Measurements from ENCODE around the gene OR52B6.
"Not testable (repeated sequence)": the region's sequence is repeated elsewhere in the genome, so short reads cannot be mapped to it uniquely, and the experiment has no call there.

The OR52B6 gene

GRCh38 chr11:5580577-5580976 lies at the start of gene OR52B6:
OR52B6 (plus strand) TSS chr11:5580877; CDS start chr11:5580877, 0 bp downstream.
- DNase-seq (ENCODE audit: low read depth in 4 of 4, low spot score in 1 of 4), result no peak

GRCh38 chr11:5531053-5531831 lies 49.4 kb upstream of the OR52B6 start:
- DNase-seq (ENCODE audit: low read depth in 4 of 4, low spot score in 1 of 4), result no peak

GRCh38 chr11:5534046-5534445 lies 46.6 kb upstream of the OR52B6 start:
- no peak for DNase-seq (ENCODE audit: low read depth in 4 of 4, low spot score in 1 of 4)

- no peak for DNase-seq (ENCODE audit: low read depth in 4 of 4, low spot score in 1 of 4)
Observed at GRCh38 chr11:5536482-5536881, 44.2 kb upstream of the OR52B6 start.

GRCh38 chr11:5541427-5541826 lies 39.2 kb upstream of the OR52B6 start:
- no peak for DNase-seq (ENCODE audit: low read depth in 4 of 4, low spot score in 1 of 4)

- DNase-seq (ENCODE audit: low read depth in 4 of 4, low spot score in 1 of 4), result no peak
Observed at GRCh38 chr11:5546457-5546856, 34.2 kb upstream of the OR52B6 start.

- no peak for DNase-seq (ENCODE audit: low read depth in 4 of 4, low spot score in 1 of 4)
Observed at GRCh38 chr11:5547982-5548381, 32.7 kb upstream of the OR52B6 start.

- no peak for DNase-seq (ENCODE audit: low read depth in 4 of 4, low spot score in 1 of 4)
Observed at GRCh38 chr11:5548440-5548839, 32.2 kb upstream of the OR52B6 start, which contains the start of gene OR52H1. OR52H1 (minus strand) TSS chr11:5548540; CDS start chr11:5545505, 3,035 bp downstream.

- no peak for DNase-seq (ENCODE audit: low read depth in 4 of 4, low spot score in 1 of 4)
Observed at GRCh38 chr11:5550440-5551095, 30.1 kb upstream of the OR52B6 start.

GRCh38 chr11:5553343-5553742 lies 27.3 kb upstream of the OR52B6 start:
- DNase-seq (ENCODE audit: low read depth in 4 of 4, low spot score in 1 of 4), result no peak

GRCh38 chr11:5556596-5557188 lies 24.0 kb upstream of the OR52B6 start:
- DNase-seq (ENCODE audit: low read depth in 4 of 4, low spot score in 1 of 4), result no peak

GRCh38 chr11:5557751-5558150 lies 22.9 kb upstream of the OR52B6 start:
- no peak for DNase-seq (ENCODE audit: low read depth in 4 of 4, low spot score in 1 of 4)

GRCh38 chr11:5564259-5565019 lies 16.2 kb upstream of the OR52B6 start:
- no peak for DNase-seq (ENCODE audit: low read depth in 4 of 4, low spot score in 1 of 4)

GRCh38 chr11:5574654-5575053 lies 6.0 kb upstream of the OR52B6 start:
- DNase-seq (ENCODE audit: low read depth in 4 of 4, low spot score in 1 of 4), result no peak

GRCh38 chr11:5575152-5575551 lies 5.5 kb upstream of the OR52B6 start:
- DNase-seq (ENCODE audit: low read depth in 4 of 4, low spot score in 1 of 4), result no peak

- DNase-seq (ENCODE audit: low read depth in 4 of 4, low spot score in 1 of 4), result no peak
Observed at GRCh38 chr11:5577101-5577500, 3.6 kb upstream of the OR52B6 start.

GRCh38 chr11:5581014-5581413 lies 337 bp downstream of the OR52B6 start:
- DNase-seq (ENCODE audit: low read depth in 4 of 4, low spot score in 1 of 4), result no peak

GRCh38 chr11:5584458-5584857 lies 3.8 kb downstream of the OR52B6 start:
- not testable (repeated sequence) for DNase-seq (ENCODE audit: low read depth in 4 of 4, low spot score in 1 of 4)

GRCh38 chr11:5589906-5590305 lies 9.2 kb downstream of the OR52B6 start:
- DNase-seq (ENCODE audit: low read depth in 4 of 4, low spot score in 1 of 4), result not testable (repeated sequence)

GRCh38 chr11:5591613-5592012 lies 10.9 kb downstream of the OR52B6 start:
- no peak for DNase-seq (ENCODE audit: low read depth in 4 of 4, low spot score in 1 of 4)

GRCh38 chr11:5592615-5593014 lies 11.9 kb downstream of the OR52B6 start:
- DNase-seq (ENCODE audit: low read depth in 4 of 4, low spot score in 1 of 4), result no peak

Data from stimulated activated CD4-positive, alpha-beta T cell treated with anti-CD3 and anti-CD28 coated beads, Interleukin-1b, Interleukin-23, amount 100 ng/mL, for 24 hours (primary cell).